NCI-H2171 (cell line): ENCODE measurements around the gene ZNF385D.
"Not testable (repeated sequence)": the region's sequence is repeated elsewhere in the genome, so short reads cannot be mapped to it uniquely, and the experiment has no call there.

Source experiments
- DNase-seq: peaks from one replicate; lab custom pipeline; 2025; lab: John Stamatoyannopoulos, UW

Gene ZNF385D

GRCh38 chr3:21378036-21378435 lies 373.0 kb downstream of the ZNF385D start:
- DNase-seq = not testable (repeated sequence)

- DNase-seq = no peak
Observed at GRCh38 chr3:21377071-21377769, 373.8 kb downstream of the ZNF385D start.

- no peak for DNase-seq
Observed at GRCh38 chr3:21372316-21372715, 378.7 kb downstream of the ZNF385D start.
